Measurements from ENCODE around the gene COMMD9. TPM values are rescaled to one million over a fixed set of nuclear protein-coding genes. Genes with fewer than 3 reads are reported as not detected.

COMMD9 gene
- total RNA-seq, 1 donor from 2014 or later: 39.7 TPM

DNA sequence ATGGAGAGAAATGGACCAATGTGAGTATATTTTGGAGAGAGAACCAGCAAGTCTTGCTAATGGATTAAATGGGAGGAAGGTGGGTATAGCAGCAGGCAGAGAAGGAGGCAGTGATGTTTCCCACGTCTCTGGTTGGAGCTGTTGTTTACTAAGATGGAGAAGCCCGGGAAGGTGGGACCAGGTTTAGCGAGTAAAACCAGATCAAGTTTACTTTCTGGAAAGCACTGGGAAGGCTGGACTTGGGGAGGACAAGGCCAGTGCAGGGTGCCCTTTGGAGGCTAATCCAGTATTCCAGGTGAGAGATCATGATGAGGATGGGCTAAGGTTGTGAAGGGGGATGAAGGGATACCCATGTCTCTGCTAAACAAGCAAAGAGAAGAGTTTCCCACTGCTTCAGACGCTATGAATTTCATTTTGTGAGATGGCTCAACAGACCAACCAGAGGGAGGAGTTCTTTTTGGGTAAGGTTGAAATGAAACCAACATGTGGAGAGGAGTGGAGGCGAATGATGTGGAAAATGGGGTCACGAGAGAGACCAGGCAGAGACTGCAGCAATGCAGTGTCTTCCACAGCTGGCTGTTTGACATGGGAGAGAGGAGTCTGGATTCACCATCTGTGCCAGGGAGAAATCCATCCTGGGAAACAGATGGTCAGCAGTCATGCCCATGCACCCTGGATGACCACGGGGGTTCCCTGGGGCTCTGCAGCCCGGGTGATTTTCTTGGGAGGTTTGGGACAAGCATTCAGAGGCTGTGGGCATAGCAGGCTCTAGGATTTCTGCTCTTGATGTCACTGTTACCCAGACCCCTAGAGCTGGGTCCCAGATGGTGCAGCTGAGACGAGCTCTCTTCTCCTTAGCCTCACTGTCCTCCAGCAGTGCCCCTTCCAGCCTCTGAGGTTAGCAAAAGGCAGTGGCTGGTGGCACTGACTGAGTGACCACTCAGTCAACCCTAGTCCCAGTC, 24.9 kb downstream of the COMMD9 start:
- H3K27me3 Mint-ChIP-seq (ENCODE audit: insufficient read depth): peaks cover 21% of the 10 kb centered on the region
- H3K9me3 Mint-ChIP-seq: no peaks in the 10 kb centered on the region
- H3K4me3 Mint-ChIP-seq: no peak overlapping the region
- DNase-seq (ENCODE audit: low spot score): no peak
- intact Hi-C loops (cut with micrococcal nuclease): no loop called here
- H3K27ac Mint-ChIP-seq: no peak overlapping the region
- no peaks in the 10 kb centered on the region for H3K4me1 Mint-ChIP-seq (ENCODE audit: low read depth)
- no peaks in the 10 kb centered on the region for H3K36me3 Mint-ChIP-seq (ENCODE audit: low read depth)

DNA sequence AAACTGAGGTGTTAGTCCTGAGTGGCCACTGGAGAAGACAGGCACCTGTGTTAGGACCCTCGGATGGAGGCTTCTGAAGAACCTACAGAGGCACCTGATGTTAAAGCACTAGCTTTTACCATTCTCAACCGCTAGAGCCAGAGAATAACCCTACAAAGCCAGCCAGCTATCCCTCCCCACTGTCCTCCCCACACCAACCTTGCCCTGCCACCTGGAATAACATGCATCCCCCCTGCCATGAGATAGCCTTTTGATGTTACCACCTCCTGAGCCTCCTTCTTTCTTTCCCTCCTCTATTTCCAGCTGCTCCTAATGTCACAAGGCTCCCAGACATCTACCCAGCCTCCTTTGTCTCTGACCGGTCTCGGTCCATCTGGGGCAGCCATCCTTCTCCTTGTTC, 28.1 kb downstream of the COMMD9 start:
- Mint-ChIP-seq H3K27ac (no peak overlapping the region), H3K27me3 (ENCODE audit: insufficient read depth) (peaks cover 22% of the 10 kb centered on the region), H3K9me3 (no peaks in the 10 kb centered on the region), H3K4me1 (ENCODE audit: low read depth) (no peaks in the 10 kb centered on the region), H3K4me3 (no peak overlapping the region), H3K36me3 (ENCODE audit: low read depth) (no peaks in the 10 kb centered on the region)
- intact Hi-C loops (cut with micrococcal nuclease): no loop called here
- no peak for DNase-seq (ENCODE audit: low spot score)

DNA sequence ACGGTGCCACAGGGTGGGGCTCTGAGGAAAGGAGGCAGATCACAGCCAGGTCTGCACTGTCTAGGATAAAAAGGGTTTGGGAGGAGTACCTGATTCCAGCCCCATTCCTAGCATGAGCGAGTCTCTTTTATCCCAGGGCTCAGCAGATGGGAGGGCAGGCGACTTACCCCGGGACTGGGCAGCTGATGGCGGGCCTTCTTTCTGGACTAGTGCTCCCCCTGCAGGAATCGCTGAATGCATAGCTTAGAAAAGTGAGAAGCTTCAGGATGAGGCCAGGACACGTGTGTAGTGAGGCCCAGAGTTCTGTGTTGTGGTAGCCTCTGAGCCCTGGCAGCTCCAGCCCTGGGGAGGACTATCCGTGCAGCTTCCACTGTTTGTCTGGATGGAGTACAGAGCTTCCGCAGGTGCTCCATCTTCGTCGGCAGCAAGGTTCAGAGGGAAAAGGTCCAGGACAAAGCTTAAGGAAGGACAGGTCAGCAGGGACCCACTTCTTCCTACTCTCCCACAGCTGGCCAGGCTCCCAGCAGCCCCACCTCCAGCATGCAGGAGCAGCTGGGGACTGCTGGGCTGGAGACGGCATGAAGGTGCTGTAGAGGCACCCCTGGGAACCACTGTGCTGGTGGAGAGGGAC, 30.4 kb downstream of the COMMD9 start:
- Mint-ChIP-seq H3K27me3 (ENCODE audit: insufficient read depth) (peaks cover 17% of the 10 kb centered on the region), H3K4me3 (no peak overlapping the region), H3K36me3 (ENCODE audit: low read depth) (no peaks in the 10 kb centered on the region), H3K9me3 (no peaks in the 10 kb centered on the region), H3K4me1 (ENCODE audit: low read depth) (no peaks in the 10 kb centered on the region), H3K27ac (no peak overlapping the region)
- intact Hi-C loops (cut with micrococcal nuclease): loop anchor here (2.0 kb wide), 1 partner anchor 642 kb away; no protein-coding TSS in a partner anchor
- no peak for DNase-seq (ENCODE audit: low spot score)

DNA sequence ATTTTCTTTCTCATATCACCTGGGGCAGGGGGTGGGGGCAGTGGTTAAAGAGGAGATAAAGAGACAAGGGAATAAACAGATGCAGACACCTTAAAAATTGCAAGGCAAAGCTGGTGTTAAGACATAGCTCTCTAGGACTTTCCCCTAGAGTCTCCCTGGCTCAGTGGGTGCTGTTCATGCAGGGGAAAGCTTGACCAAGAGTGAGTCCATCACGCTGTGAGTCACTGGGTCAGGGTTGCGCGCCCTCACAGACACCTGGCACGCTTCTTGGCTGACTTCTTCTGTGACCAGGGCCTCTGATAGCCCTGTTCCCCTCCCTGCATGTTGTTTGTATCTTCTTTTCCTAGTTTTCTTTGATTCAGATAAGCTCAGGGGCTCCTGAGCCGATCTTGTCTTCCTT, 31.9 kb downstream of the COMMD9 start:
- no peaks in the 10 kb centered on the region for H3K9me3 Mint-ChIP-seq
- no peaks in the 10 kb centered on the region for H3K36me3 Mint-ChIP-seq (ENCODE audit: low read depth)
- no peak overlapping the region for H3K4me3 Mint-ChIP-seq
- DNase-seq (ENCODE audit: low spot score): no peak
- peaks cover 13% of the 10 kb centered on the region for H3K27me3 Mint-ChIP-seq (ENCODE audit: insufficient read depth)
- intact Hi-C loops (cut with micrococcal nuclease): no loop called here
- no peak overlapping the region for H3K27ac Mint-ChIP-seq
- H3K4me1 Mint-ChIP-seq (ENCODE audit: low read depth): no peaks in the 10 kb centered on the region

DNA sequence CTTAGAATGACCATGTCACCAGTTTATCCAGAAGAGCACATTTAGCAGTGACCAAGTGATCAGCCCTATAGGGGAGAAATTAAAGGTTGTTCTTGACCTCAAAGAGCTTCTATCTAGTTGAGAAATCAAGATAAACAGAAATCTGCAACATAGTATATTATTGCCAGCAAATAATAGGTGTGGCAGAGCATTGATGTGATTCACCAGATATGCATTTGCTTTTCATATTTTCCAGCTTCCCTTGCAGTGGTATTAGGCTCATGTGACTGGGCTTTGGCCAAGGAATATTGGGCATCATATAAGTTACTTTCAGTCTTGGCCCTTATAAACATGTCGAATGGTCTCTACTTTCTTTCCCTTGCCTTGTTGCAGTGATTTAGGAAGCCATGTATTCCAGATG, 34.5 kb downstream of the COMMD9 start:
- no peak overlapping the region for H3K27ac Mint-ChIP-seq
- no peak for DNase-seq (ENCODE audit: low spot score)
- peaks cover 22% of the 10 kb centered on the region for H3K27me3 Mint-ChIP-seq (ENCODE audit: insufficient read depth)
- no peaks in the 10 kb centered on the region for H3K36me3 Mint-ChIP-seq (ENCODE audit: low read depth)
- no peak overlapping the region for H3K4me3 Mint-ChIP-seq
- H3K9me3 Mint-ChIP-seq: no peaks in the 10 kb centered on the region
- intact Hi-C loops (cut with micrococcal nuclease): no loop called here
- no peaks in the 10 kb centered on the region for H3K4me1 Mint-ChIP-seq (ENCODE audit: low read depth)

DNA sequence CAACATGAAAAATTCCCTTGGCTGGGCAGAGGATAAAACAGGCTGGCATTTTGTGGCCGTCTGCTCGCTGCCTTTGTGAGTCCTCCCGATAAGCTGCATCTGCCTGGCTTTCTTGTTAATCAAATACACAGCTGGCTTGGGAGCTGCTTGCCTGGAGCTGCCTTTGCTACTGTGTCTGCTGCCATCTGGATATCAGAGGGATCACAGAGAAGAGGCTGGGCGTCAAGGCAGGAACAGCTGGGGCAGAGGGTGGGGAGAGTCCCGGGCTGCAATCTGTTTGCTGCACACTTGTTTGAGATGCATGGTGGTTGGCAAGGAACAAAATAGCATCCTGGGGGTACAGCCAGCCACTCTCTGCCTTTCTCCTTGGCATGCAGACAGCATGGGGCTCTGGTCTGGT, 36.0 kb downstream of the COMMD9 start:
- intact Hi-C loops (cut with micrococcal nuclease): no loop called here

DNA sequence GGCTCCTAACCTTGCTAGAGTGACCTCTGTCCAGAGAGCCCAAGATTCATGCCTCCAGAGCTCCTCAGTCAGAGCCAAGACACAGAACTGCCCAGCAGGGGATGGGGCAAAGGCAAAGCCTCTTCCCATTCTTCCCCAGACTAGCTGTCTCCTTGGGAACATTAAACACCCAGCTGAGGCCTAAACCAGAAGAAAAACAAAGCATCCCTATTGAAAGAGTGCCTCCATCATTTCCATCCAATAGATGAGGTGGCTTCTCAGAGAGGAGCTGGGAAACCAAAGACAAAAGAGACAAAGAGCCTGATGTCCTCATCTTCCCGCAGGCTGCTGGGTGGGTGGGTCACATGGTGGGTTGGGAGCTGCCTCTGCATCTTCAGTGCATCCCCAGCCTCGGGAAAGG, 37.4 kb downstream of the COMMD9 start:
- Mint-ChIP-seq H3K4me3 (no peak overlapping the region), H3K9me3 (no peaks in the 10 kb centered on the region), H3K27ac (no peak overlapping the region), H3K36me3 (ENCODE audit: low read depth) (no peaks in the 10 kb centered on the region), H3K4me1 (ENCODE audit: low read depth) (no peaks in the 10 kb centered on the region), H3K27me3 (ENCODE audit: insufficient read depth) (peaks cover 17% of the 10 kb centered on the region)
- DNase-seq (ENCODE audit: low spot score): no peak
- intact Hi-C loops (cut with micrococcal nuclease): no loop called here

More for the DNA sequence above, 36.0 kb downstream of the COMMD9 start:
- no peak overlapping the region for H3K27ac Mint-ChIP-seq
- H3K27me3 Mint-ChIP-seq (ENCODE audit: insufficient read depth): peaks cover 19% of the 10 kb centered on the region
- H3K4me1 Mint-ChIP-seq (ENCODE audit: low read depth): no peaks in the 10 kb centered on the region
- H3K9me3 Mint-ChIP-seq: no peaks in the 10 kb centered on the region
- no peak overlapping the region for H3K4me3 Mint-ChIP-seq
- H3K36me3 Mint-ChIP-seq (ENCODE audit: low read depth): no peaks in the 10 kb centered on the region
- DNase-seq (ENCODE audit: low spot score): no peak

DNA sequence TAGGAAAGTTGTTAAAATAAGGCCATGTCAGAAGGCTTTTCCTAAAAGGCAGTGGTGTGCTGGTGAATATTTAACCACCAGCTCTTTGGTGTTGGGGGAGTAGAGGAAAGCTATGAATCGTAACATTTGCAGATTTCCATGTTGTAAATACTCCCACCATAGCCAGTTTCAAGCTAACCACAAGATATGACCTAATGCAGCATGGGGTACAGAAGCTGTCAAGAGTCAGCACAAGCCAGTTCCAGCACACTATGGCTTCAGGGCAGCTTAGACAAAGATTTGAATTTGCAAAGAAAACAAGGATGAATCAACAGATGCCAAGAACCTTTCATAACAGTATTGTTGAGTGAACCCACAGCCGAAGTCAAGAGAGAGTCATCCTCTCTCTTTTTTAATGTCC, 40.0 kb downstream of the COMMD9 start:
- H3K27me3 Mint-ChIP-seq (ENCODE audit: insufficient read depth): peaks cover 23% of the 10 kb centered on the region
- no peak overlapping the region for H3K4me3 Mint-ChIP-seq
- no peak overlapping the region for H3K27ac Mint-ChIP-seq
- DNase-seq (ENCODE audit: low spot score): no peak
- no peaks in the 10 kb centered on the region for H3K4me1 Mint-ChIP-seq (ENCODE audit: low read depth)
- no peaks in the 10 kb centered on the region for H3K36me3 Mint-ChIP-seq (ENCODE audit: low read depth)
- intact Hi-C loops (cut with micrococcal nuclease): no loop called here
- H3K9me3 Mint-ChIP-seq: no peaks in the 10 kb centered on the region

DNA sequence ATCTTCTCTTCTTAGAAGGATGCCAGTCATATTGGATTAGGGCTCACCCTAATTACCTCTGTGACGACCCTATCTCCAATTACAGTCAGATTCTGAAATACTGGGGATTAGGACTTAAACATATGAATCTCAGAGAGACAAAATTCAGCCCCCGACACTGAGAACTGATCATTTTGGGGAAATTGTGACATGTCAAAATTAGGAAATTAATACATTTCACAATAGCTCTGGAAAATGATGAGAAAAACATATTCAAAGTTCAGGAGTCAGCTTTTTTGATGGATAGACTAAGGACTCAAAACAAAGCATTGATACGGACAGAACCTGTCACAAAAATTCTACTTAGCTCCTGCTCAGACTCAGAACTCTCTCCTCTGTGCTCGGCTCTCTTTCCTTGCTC, 40.8 kb downstream of the COMMD9 start:
- H3K27me3 Mint-ChIP-seq (ENCODE audit: insufficient read depth): peaks cover 23% of the 10 kb centered on the region
- H3K27ac Mint-ChIP-seq: no peak overlapping the region
- intact Hi-C loops (cut with micrococcal nuclease): no loop called here
- no peak for DNase-seq (ENCODE audit: low spot score)
- no peaks in the 10 kb centered on the region for H3K36me3 Mint-ChIP-seq (ENCODE audit: low read depth)
- H3K9me3 Mint-ChIP-seq: no peaks in the 10 kb centered on the region
- H3K4me3 Mint-ChIP-seq: no peak overlapping the region
- no peaks in the 10 kb centered on the region for H3K4me1 Mint-ChIP-seq (ENCODE audit: low read depth)

DNA sequence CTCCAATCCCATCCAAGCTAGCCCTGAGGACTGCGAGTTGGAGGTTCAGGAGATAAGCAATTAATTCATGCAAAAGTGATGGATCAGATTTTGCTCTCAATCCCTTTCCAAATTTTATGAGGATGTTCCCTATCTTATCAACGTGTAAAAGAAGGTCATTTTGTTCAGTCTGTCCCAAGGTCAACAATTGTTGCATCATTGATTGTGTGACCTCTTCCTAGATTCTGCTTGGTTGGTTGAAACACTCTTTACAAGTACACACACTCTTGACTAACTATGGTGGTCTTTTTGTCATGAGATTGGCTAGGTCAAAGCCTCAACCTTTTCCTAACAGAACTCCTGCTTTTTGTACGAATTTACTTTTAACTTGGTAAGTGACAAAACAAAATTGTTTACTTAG, 41.7 kb downstream of the COMMD9 start:
- H3K4me3 Mint-ChIP-seq: no peak overlapping the region
- H3K36me3 Mint-ChIP-seq (ENCODE audit: low read depth): no peaks in the 10 kb centered on the region
- H3K4me1 Mint-ChIP-seq (ENCODE audit: low read depth): no peaks in the 10 kb centered on the region
- H3K9me3 Mint-ChIP-seq: no peaks in the 10 kb centered on the region
- no peak for DNase-seq (ENCODE audit: low spot score)
- H3K27ac Mint-ChIP-seq: no peak overlapping the region
- intact Hi-C loops (cut with micrococcal nuclease): no loop called here
- H3K27me3 Mint-ChIP-seq (ENCODE audit: insufficient read depth): peaks cover 19% of the 10 kb centered on the region

DNA sequence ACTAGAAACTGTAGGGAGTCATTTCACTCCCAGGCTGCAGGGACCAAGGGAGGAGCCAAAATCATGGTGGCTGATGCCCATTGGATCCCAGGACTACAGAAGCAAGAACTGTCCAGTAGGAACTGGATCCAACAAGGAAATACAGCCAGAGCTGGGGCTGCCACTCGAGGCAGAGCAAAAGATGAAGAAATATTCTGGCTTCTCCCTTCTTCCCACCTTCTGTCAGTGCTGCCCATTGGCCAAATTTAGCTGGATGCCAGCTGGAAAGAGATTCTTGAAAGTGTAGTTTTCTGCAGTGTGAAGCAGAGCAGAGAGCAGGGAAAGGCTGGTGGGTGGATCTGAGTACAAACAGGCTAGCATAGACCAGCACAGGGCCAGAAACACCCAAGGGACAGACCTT, 45.6 kb downstream of the COMMD9 start:
- peaks cover 10% of the 10 kb centered on the region for H3K27me3 Mint-ChIP-seq (ENCODE audit: insufficient read depth)
- no peak for DNase-seq (ENCODE audit: low spot score)
- H3K4me3 Mint-ChIP-seq: no peak overlapping the region
- intact Hi-C loops (cut with micrococcal nuclease): no loop called here
- no peaks in the 10 kb centered on the region for H3K4me1 Mint-ChIP-seq (ENCODE audit: low read depth)
- no peaks in the 10 kb centered on the region for H3K36me3 Mint-ChIP-seq (ENCODE audit: low read depth)
- no peaks in the 10 kb centered on the region for H3K9me3 Mint-ChIP-seq
- H3K27ac Mint-ChIP-seq: no peak overlapping the region

DNA sequence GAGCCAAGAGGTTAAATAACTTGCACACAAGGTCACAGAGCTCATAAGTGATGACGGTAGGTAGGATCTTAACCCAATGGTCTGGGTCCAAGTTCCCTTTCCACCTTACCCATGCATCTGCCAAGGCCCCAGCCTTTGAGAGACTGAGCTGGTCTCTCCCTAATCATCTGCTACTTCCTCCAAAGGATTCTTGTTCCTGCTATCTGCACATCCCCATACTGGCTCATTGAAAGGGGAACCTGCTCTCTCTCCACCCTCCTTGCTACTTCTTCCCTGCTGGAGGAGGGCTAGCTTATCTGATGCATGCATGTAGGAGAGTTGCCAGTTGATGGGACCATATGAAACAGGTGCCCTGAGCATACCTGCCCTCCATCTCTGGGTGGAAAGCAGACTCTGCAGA, 47.7 kb downstream of the COMMD9 start:
- H3K9me3 Mint-ChIP-seq: no peaks in the 10 kb centered on the region
- no peak overlapping the region for H3K4me3 Mint-ChIP-seq

DNA sequence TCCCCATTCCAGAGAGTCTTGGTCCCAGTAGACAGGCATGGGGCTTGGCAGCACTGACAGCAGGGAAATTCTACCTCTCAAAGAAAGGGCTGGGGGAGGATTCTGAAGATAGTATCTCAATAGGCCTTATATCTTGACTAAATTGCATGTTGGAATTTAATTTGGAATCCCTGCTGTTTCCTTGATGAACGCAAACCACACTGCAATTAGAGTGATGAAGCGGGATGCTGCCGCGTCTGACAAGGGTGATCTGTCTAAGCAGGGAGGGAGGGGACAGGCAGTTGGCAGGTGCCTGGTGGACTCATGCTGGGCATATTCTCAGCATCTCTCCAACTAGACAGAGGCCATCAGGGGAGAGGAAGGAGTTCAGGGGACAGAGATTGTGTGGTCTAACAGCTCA, 48.4 kb downstream of the COMMD9 start:
- Mint-ChIP-seq H3K4me1 (ENCODE audit: low read depth) (no peaks in the 10 kb centered on the region), H3K4me3 (no peak overlapping the region), H3K27me3 (ENCODE audit: insufficient read depth) (peaks cover 6% of the 10 kb centered on the region), H3K36me3 (ENCODE audit: low read depth) (no peaks in the 10 kb centered on the region), H3K9me3 (no peaks in the 10 kb centered on the region), H3K27ac (no peak overlapping the region)
- intact Hi-C loops (cut with micrococcal nuclease): no loop called here
- no peak for DNase-seq (ENCODE audit: low spot score)

More for the DNA sequence above, 47.7 kb downstream of the COMMD9 start:
- DNase-seq (ENCODE audit: low spot score): no peak
- intact Hi-C loops (cut with micrococcal nuclease): no loop called here
- H3K27ac Mint-ChIP-seq: no peak overlapping the region
- H3K4me1 Mint-ChIP-seq (ENCODE audit: low read depth): no peaks in the 10 kb centered on the region
- H3K27me3 Mint-ChIP-seq (ENCODE audit: insufficient read depth): peaks cover 6% of the 10 kb centered on the region
- H3K36me3 Mint-ChIP-seq (ENCODE audit: low read depth): no peaks in the 10 kb centered on the region

All from activated T-helper 1 cell treated with anti-CD3 and anti-CD28 coated beads, Interleukin-12 subunit alpha, Interleukin-12 subunit beta, Interleukin-2, Interleukin-4 antibody, amounts not matched to agents 30 ng/mL and 10 ng/mL and 1 ng/mL, durations not matched to agents 14 hours and 24 hours and 36 hours (primary cell).